Gastrocnemius medialis (tissue), 4 donors: ENCODE data around the gene COG7. TPM values are rescaled to one million over a fixed set of nuclear protein-coding genes. Genes with fewer than 3 reads are reported as not detected.
"Not testable (repeated sequence)": the region's sequence is repeated elsewhere in the genome, so short reads cannot be mapped to it uniquely, and the experiment has no call there.

Source experiments
- ATAC-seq, 2 donors: fragments of 150-250 bp; one replicate each; pipeline ENCODE4 v1.9.1; 2016
- DNase-seq, 2 donors: peaks; one replicate each; pipeline ENCODE4 v3.0.0-alpha.2; 2019
- H3K27ac ChIP-seq, 4 donors: fragments of 200-600 bp; sonication (generic); 1 replicate in 1 of 4; 2 replicates in 3 of 4; pipeline ENCODE4 v1.5.1; 2016 to 2018; ENCODE audit warnings: mild to moderate bottlenecking in 2 of 4, moderate library complexity in 1 of 4
- H3K27me3 ChIP-seq, 3 donors: fragments of 200-600 bp; sonication (generic) in 2 of 3; 1 replicate in 1 of 3; 2 replicates in 2 of 3; pipeline versions ENCODE4 v1.5.1 to v1.6.0; 2016 to 2019; ENCODE audit warnings: mild to moderate bottlenecking in 1 of 3, moderate library complexity in 1 of 3
- H3K36me3 ChIP-seq, 2 donors: fragments of 200-600 bp; sonication (generic) in 1 of 2; one replicate each; pipeline ENCODE4 v1.5.1; 2017 to 2018
- H3K4me1 ChIP-seq, 2 donors: fragments of 200-600 bp; sonication (generic) in 1 of 2; one replicate each; pipeline ENCODE4 v1.5.1; 2016 to 2017; ENCODE audit warnings: mild to moderate bottlenecking in 2 of 2
- H3K4me3 ChIP-seq, 4 donors: fragments of 200-600 bp; sonication (generic) in 3 of 4; 1 replicate in 1 of 4; 2 replicates in 3 of 4; pipeline ENCODE4 v1.5.1; 2016 to 2019; ENCODE audit warnings: mild to moderate bottlenecking in 2 of 4
- H3K9me3 ChIP-seq, 3 donors: fragments of 200-600 bp; sonication (generic) in 2 of 3; 1 replicate in 1 of 3; 2 replicates in 2 of 3; pipeline ENCODE4 v1.5.1; 2016 to 2019
- POLR2A ChIP-seq, 2 donors: fragments of 450-650 bp; IDR thresholded peaks; one replicate each; pipeline ENCODE4 v1.6.1; 2017; ENCODE audit warnings: antibody characterized with exemption in 2 of 2, mild to moderate bottlenecking in 2 of 2, moderate library complexity in 2 of 2
- in situ Hi-C, 4 donors: fragments of 200-750 bp; cut with MboI; loops; one replicate each; pipeline versions ENCODE4 v1.15.0 to v1.8.0; 2017; ENCODE audit warnings: low sequenced_read_pairs in 4 of 4
- intact Hi-C: fragments of 100-400 bp; cut with DNase I; formaldehyde crosslinking; loops from one replicate; pipeline ENCODE4 v1.15.1; 2023; ENCODE audit warnings: low total_unique reads
- total RNA-seq, 4 donors: library from RNA; depleted of rRNA; stranded (reverse); fragments of >200 nt; gene quantifications; one replicate each; pipeline versions ENCODE4 v1.1.0 to v1.2.3, GENCODE V29; 2016
- TF ChIP-seq, protein P1 (sequence below), 5 experiments: fragments of 450-650 bp in 3 of 5; fragments of 200-600 bp in 2 of 5; sonication (generic) in 2 of 5; IDR thresholded peaks in 4 of 5; conservative IDR thresholded peaks in 1 of 5; 1 replicate in 4 of 5; 2 replicates in 1 of 5; pipeline ENCODE4 v1.5.1; 2016 to 2019; ENCODE audit warnings: antibody characterized with exemption in 5 of 5, mild to moderate bottlenecking in 3 of 5, moderate library complexity in 3 of 5

The COG7 gene
- total RNA-seq, 4 donors from 2014 or later, result 6.6 to 12.9 (median 7.1) TPM

DNA sequence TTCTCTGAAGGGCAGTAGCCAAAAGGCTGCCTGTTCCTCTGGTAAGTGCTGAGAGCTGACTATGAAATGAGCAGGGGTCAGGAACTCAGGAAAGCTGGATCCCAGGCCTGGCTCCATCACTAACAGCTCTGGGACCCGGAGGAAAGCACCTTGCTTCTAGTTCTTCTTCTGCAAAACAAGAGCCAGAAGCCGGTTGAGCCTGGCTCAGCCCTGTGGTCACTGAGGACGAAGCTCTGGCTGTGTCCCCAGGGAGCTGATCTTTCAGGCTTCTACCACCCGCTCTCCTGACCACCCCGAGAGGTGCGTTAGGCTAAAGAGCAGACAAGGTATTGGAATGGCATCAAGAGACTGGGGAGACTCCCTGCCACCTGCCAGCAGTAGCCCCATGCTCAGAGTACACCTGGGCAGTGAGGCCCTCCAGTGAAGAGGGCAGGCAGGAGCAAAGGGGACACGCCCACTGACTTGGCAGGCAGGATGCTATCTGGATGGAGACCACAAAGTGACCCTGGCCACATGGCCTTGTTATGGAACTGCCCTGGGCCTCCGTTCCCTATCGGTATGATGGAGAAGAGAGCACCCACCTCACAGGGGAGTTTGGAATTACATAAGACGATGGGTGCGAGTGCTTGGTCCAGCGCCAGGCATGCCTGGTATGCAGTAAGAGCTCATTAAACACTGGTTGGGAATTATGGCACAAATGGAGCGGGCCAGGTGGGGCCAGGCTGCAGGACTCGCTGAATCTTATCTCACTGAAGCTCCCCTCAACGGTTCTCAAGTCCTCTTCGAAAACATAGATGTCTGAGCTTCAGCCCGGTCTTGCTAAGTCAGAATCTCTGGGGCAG, 61.4 kb downstream of the COG7 start:
- peaks cover 30 to 36% of the 10 kb centered on the region in 2 donors for H3K4me1 ChIP-seq
- TF ChIP-seq POLR2A (IDR thresholded peaks at IDR 0.05), result no peak
- TF ChIP-seq, protein P1, sequence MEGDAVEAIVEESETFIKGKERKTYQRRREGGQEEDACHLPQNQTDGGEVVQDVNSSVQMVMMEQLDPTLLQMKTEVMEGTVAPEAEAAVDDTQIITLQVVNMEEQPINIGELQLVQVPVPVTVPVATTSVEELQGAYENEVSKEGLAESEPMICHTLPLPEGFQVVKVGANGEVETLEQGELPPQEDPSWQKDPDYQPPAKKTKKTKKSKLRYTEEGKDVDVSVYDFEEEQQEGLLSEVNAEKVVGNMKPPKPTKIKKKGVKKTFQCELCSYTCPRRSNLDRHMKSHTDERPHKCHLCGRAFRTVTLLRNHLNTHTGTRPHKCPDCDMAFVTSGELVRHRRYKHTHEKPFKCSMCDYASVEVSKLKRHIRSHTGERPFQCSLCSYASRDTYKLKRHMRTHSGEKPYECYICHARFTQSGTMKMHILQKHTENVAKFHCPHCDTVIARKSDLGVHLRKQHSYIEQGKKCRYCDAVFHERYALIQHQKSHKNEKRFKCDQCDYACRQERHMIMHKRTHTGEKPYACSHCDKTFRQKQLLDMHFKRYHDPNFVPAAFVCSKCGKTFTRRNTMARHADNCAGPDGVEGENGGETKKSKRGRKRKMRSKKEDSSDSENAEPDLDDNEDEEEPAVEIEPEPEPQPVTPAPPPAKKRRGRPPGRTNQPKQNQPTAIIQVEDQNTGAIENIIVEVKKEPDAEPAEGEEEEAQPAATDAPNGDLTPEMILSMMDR (IDR thresholded peaks at IDR 0.05 in 4 of 5, conservative IDR thresholded peaks at IDR 0.05 in 1 of 5), result no peak
- DNase-seq (no peak), ATAC-seq (no peak)
- no peaks in the 10 kb centered on the region for H3K9me3 ChIP-seq
- peak overlapping the region; percentile 83 to 93 (median 92) for H3K27ac ChIP-seq
- in situ Hi-C loops, result no loop called here
- peaks cover 0 to 5% of the 10 kb centered on the region in 2 donors for H3K36me3 ChIP-seq
- H3K4me3 ChIP-seq, result no peak overlapping the region
- H3K27me3 ChIP-seq, result no peaks in the 10 kb centered on the region
- intact Hi-C loops, result no loop called here

DNA sequence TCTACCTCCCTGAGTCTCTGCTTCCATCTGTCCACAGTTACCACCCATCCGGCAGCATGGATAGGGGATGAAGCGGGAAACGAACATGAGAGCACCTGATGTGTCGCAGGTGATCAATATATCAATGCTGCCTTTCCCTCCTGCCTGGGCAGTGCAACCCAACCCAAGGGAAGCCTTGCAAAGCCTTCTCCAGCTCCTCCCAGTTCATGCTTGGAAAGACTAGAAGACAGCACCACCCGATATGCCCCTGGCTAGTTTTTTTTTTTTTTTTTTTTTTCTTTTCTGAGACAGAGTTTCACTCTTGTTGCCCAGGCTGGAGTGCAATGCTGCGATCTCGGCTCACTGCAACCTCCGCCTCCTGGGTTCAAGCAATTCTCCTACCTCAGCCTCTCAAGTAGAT, 63.1 kb downstream of the COG7 start:
- H3K9me3 ChIP-seq, intact Hi-C loops, in situ Hi-C loops, H3K4me3 ChIP-seq, H3K36me3 ChIP-seq, H3K27me3 ChIP-seq, ATAC-seq, DNase-seq: not testable (repeated sequence)
- peak overlapping the region in 3 of 4 donors; percentile 92 to 93 (median 93) for H3K27ac ChIP-seq
- peaks cover 17 to 23% of the 10 kb centered on the region in 2 donors for H3K4me1 ChIP-seq

DNA sequence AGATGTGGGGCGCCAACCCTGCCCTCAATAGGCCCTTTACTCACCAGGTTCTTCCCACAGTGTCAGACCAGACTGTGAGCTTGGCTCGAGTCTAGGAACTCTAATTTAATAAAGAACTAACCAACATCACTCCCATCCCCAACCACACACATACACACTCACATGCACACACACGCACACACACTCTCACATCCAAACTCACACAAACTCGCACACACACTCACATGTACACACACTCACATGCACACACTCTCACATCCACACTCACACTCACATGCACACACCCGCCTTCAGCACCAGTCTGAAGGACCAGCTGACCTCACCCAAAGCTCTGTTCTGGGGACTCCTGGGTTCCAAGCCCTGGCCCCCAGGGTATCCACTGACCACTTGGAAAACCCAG, 63.8 kb downstream of the COG7 start:
- no peak overlapping the region for H3K4me3 ChIP-seq
- no peak for ATAC-seq
- no peak overlapping the region for H3K27ac ChIP-seq
- H3K4me1 ChIP-seq, result peaks cover 10 to 19% of the 10 kb centered on the region in 2 donors
- in situ Hi-C loops (no loop called here), intact Hi-C loops (no loop called here)
- DNase-seq, result no peak
- peaks cover 0 to 5% of the 10 kb centered on the region in 2 donors for H3K36me3 ChIP-seq
- H3K27me3 ChIP-seq, result no peaks in the 10 kb centered on the region
- TF ChIP-seq POLR2A (IDR thresholded peaks at IDR 0.05), result no peak
- TF ChIP-seq, protein P1 (IDR thresholded peaks at IDR 0.05 in 4 of 5, conservative IDR thresholded peaks at IDR 0.05 in 1 of 5), result no peak
- H3K9me3 ChIP-seq, result no peaks in the 10 kb centered on the region

DNA sequence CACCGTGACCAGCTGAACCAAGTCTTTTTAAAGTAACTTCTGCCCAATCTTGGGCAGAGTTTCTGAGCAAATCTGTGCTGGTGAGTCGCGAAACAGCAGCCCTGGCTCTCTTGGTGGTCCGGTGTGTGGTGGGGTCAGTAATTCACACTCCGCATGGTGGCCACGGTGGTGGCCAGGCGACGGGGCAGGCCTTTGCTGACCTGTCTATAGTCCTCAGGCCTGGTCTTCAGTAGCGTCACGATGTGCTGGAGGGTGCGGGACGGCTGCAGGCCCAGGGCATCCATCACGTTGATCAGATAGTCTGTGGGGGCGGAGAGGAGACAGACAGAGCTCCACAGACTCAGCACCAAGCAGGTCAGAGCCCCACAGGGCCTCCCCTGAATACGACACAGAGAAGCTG, 64.2 kb downstream of the COG7 start:
- TF ChIP-seq, protein P1 (IDR thresholded peaks at IDR 0.05 in 4 of 5, conservative IDR thresholded peaks at IDR 0.05 in 1 of 5), result no peak
- in situ Hi-C loops, result no loop called here
- ATAC-seq (no peak), DNase-seq (no peak)
- Histone ChIP-seq H3K4me3 (no peak overlapping the region), H3K27ac (no peak overlapping the region), H3K27me3 (no peaks in the 10 kb centered on the region), H3K4me1 (peaks cover 6 to 15% of the 10 kb centered on the region in 2 donors), H3K9me3 (no peaks in the 10 kb centered on the region), H3K36me3 (peaks cover 0 to 5% of the 10 kb centered on the region in 2 donors)
- intact Hi-C loops, result no loop called here

DNA sequence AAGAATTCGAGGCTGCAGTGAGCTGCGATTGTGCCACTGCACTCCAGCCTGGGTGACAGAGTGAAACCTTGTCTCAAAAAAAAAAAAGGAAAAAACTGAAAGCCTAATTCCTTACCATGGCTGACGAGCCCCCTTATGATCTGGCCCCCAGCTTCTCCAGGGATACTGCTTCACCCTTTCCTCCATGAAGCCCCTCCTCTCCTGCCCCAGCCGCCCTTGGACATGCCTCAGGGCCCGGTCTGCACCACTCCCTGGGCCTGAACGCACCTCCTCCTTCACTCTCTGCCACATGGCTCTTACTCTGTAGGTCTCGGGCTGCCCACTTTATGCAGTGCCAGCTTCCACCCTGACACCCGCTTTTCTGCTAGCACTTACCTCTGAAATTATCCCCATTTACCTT, 65.3 kb downstream of the COG7 start:
- TF ChIP-seq POLR2A (IDR thresholded peaks at IDR 0.05), result no peak
- TF ChIP-seq, protein P1 (IDR thresholded peaks at IDR 0.05 in 4 of 5, conservative IDR thresholded peaks at IDR 0.05 in 1 of 5), result no peak
- no peaks in the 10 kb centered on the region for H3K9me3 ChIP-seq
- intact Hi-C loops, result no loop called here
- DNase-seq, result no peak
- no peaks in the 10 kb centered on the region for H3K27me3 ChIP-seq
- ATAC-seq, result no peak
- H3K4me3 ChIP-seq, result no peak overlapping the region
- H3K27ac ChIP-seq, result no peak overlapping the region
- H3K36me3 ChIP-seq, result peaks cover 0 to 5% of the 10 kb centered on the region in 2 donors
- in situ Hi-C loops, result no loop called here
- H3K4me1 ChIP-seq, result peaks cover 0 to 4% of the 10 kb centered on the region in 2 donors
